Progenitor cell of endocrine pancreas (in vitro differentiated cells): ENCODE results near the gene TRPV2. TPM values are rescaled to one million over a fixed set of nuclear protein-coding genes. Genes with fewer than 3 reads are reported as not detected.

Experiments used
- DNase-seq: peaks from one replicate; pipeline ENCODE4 v3.0.0; 2021; ENCODE audit warnings: low spot score; ENCODE audit not compliant: unreplicated experiment
- H3K27ac Mint-ChIP-seq: 2 replicates; pipeline ENCODE4 v1.8.0; 2021; ENCODE audit warnings: mild to moderate bottlenecking, moderate library complexity, mixed read lengths
- H3K27me3 Mint-ChIP-seq: 2 replicates; pipeline ENCODE4 v1.8.0; 2021; ENCODE audit warnings: mixed read lengths
- H3K36me3 Mint-ChIP-seq: 2 replicates; pipeline ENCODE4 v1.8.0; 2022; ENCODE audit warnings: mixed read lengths; ENCODE audit not compliant: insufficient read depth
- H3K4me1 Mint-ChIP-seq: 2 replicates; pipeline ENCODE4 v1.8.0; 2021; ENCODE audit warnings: low read depth, mixed read lengths
- H3K4me3 Mint-ChIP-seq: 2 replicates; pipeline ENCODE4 v1.8.0; 2021; ENCODE audit warnings: low read depth, mild to moderate bottlenecking, moderate library complexity, mixed read lengths
- H3K9me3 Mint-ChIP-seq: 2 replicates; pipeline ENCODE4 v1.8.0; 2021; ENCODE audit warnings: low read depth, mixed read lengths
- total RNA-seq: library from RNA; stranded (reverse); gene quantifications from 2 replicates; pipeline ENCODE4 v1.2.1, GENCODE V29; 2021
- TF ChIP-seq, protein P1 (sequence below): fragments of 200-600 bp; sonication (generic); IDR thresholded peaks from one replicate; pipeline ENCODE4 v1.5.0; 2021; ENCODE audit warnings: antibody characterized with exemption, mild to moderate bottlenecking; ENCODE audit not compliant: unreplicated experiment

The TRPV2 gene
- total RNA-seq, 1 donor from 2014 or later: 2.1 TPM

DNA sequence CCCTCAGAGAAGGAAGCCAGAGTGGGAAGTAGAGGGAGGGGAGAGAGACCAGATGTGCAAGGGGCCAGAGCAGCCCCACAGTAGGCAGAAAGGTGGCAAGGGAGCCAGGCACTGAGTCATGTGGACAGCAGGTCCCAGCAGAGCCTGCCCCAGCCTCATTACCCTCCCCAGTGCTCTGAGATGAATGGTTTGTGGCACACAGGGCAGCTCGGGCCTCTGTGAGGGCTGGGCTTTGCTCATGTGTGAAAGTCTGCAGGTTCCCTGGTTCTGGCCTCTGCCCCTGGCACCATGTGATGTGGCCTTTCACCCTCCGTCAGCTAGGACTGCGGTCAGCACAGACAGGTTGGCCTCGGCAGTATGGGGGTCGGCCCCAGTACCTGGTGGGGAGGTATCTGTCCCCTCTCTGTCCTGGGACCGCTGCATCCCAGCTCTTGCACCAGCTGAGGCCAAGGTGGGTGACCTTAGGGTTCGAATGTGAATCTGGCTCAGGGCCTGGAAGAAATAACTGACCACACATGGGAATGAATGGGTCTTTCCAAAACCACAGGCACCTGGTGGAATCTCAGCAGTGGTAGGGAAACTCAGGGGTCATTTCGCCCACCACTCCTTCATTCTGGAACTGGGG is 67.8 kb downstream of the TRPV2 start:
- no peak overlapping the region for H3K27ac Mint-ChIP-seq
- H3K4me1 Mint-ChIP-seq: peaks cover 21% of the 10 kb centered on the region
- H3K4me3 Mint-ChIP-seq: no peak overlapping the region
- no peak for DNase-seq
- H3K9me3 Mint-ChIP-seq: no peaks in the 10 kb centered on the region
- TF ChIP-seq, protein P1, sequence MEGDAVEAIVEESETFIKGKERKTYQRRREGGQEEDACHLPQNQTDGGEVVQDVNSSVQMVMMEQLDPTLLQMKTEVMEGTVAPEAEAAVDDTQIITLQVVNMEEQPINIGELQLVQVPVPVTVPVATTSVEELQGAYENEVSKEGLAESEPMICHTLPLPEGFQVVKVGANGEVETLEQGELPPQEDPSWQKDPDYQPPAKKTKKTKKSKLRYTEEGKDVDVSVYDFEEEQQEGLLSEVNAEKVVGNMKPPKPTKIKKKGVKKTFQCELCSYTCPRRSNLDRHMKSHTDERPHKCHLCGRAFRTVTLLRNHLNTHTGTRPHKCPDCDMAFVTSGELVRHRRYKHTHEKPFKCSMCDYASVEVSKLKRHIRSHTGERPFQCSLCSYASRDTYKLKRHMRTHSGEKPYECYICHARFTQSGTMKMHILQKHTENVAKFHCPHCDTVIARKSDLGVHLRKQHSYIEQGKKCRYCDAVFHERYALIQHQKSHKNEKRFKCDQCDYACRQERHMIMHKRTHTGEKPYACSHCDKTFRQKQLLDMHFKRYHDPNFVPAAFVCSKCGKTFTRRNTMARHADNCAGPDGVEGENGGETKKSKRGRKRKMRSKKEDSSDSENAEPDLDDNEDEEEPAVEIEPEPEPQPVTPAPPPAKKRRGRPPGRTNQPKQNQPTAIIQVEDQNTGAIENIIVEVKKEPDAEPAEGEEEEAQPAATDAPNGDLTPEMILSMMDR: no peak
- H3K36me3 Mint-ChIP-seq: no peaks in the 10 kb centered on the region
- H3K27me3 Mint-ChIP-seq: no peaks in the 10 kb centered on the region

DNA sequence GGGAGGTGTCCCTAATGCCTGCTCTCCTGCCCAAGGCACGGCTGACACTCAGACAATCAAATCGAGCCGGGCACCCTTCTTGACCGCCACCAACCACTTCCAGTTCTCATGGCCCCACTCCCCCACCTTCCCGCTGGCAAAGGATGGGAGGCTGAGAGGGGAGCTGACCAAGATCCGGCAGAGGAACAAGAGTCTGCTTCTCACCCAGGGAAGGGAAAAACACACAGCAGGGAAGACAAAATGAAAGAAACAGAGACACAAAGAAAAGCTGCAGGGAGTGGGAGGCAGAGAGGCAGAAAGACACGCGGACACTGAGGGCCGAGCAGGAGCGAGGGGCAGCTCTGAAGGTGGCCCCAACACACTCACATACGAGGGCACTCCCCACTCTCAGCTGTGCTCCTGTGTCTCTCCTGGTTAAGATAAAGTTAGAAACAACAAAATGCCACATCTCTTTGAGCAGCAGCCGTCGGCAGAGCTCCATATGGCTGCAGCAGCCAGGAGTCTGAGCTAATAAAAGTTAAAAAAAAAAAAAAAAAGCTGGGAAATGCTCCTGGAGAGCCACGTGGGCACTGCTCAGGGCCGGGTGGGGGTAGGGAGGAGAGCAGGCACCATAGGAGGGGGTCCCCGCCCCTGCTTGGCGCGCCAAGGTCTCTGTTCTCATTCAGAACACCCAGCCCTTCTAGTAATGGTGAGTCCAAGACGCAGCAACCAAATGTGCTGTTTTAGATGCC is 69.2 kb downstream of the TRPV2 start:
- DNase-seq: no peak
- Mint-ChIP-seq H3K27ac (peak overlapping the region; percentile 69), H3K4me1 (peaks cover 25% of the 10 kb centered on the region), H3K36me3 (no peaks in the 10 kb centered on the region), H3K27me3 (no peaks in the 10 kb centered on the region), H3K9me3 (no peaks in the 10 kb centered on the region), H3K4me3 (peak overlapping the region; percentile 47)
- TF ChIP-seq, protein P1: no peak

Other genes starting within 250 kb of the TRPV2 start
- gene NCOR1, start 200.0 kb upstream of the TRPV2 start, total RNA-seq: 154 and 165 TPM in 2 replicates
- 37.1 and 40.5 TPM in 2 replicates for gene PIGL, start 198.4 kb upstream of the TRPV2 start, total RNA-seq
- 201 and 206 TPM in 2 replicates for gene CENPV, start 62.1 kb upstream of the TRPV2 start, total RNA-seq
- gene UBB, start 34.5 kb upstream of the TRPV2 start, total RNA-seq: 1,450 and 1,477 TPM in 2 replicates
- gene LRRC75A, start 76.6 kb downstream of the TRPV2 start, total RNA-seq: 8.5 and 9.7 TPM in 2 replicates
- 11.6 TPM in 2 replicates for gene ZNF287, start 153.6 kb downstream of the TRPV2 start, total RNA-seq
- gene ZNF624, start 238.3 kb downstream of the TRPV2 start, total RNA-seq: 9.0 and 11.2 TPM in 2 replicates